HG02884 (cell line): ENCODE results near the gene POM121C.
A peak's percentile ranks its signal among the peaks of the same experiment; 100 is the strongest.
"Not testable (repeated sequence)": the region's sequence is repeated elsewhere in the genome, so short reads cannot be mapped to it uniquely, and the experiment has no call there.

ENCODE experiments used
- ATAC-seq: cut with Tn5 transposase; IDR thresholded peaks from one replicate; pipeline ENCODE4 v1.9.1; 2021; ENCODE audit warnings: mild to moderate bottlenecking, moderate library complexity; ENCODE audit not compliant: unreplicated experiment

POM121C gene

DNA sequence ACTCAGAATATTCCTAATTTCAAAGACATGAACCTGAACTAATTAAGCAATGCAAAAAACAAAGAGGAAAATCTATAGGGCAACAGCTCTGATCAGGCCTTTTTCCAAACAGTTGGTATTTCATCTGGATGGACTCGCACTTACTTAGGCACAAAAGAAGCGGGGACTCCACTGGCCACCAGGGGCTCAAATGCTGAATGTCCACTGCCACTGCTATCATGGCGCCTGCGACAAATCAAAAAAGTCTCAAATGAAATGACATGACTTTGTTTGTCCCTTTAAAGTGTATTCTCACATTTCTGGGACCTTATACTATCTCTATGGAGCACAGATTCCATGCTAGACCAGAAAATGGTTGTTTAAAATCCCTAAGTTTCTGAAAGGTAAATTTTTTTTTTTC is 47.1 kb downstream of the POM121C start:
- ATAC-seq: not testable (repeated sequence)

DNA sequence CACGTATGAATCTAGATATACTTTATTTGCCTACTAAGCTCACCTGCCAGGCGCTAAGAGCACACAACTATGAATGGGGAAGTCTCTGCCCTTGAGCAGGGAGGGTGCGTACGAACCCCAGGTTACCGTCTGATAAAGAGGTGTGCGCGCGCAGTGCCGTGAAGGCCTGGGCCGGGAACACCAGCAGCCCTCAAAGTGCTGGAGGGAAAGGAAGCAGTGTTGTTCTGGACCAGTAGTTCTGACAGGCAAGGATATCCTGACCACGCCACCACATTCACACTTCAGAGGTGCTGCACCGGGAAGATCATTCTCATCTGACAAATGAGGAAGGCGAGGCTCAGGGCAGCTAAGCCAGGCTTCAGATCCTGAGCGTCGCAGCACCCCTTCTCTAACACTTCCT is 62.6 kb downstream of the POM121C start:
- ATAC-seq: not testable (repeated sequence)

DNA sequence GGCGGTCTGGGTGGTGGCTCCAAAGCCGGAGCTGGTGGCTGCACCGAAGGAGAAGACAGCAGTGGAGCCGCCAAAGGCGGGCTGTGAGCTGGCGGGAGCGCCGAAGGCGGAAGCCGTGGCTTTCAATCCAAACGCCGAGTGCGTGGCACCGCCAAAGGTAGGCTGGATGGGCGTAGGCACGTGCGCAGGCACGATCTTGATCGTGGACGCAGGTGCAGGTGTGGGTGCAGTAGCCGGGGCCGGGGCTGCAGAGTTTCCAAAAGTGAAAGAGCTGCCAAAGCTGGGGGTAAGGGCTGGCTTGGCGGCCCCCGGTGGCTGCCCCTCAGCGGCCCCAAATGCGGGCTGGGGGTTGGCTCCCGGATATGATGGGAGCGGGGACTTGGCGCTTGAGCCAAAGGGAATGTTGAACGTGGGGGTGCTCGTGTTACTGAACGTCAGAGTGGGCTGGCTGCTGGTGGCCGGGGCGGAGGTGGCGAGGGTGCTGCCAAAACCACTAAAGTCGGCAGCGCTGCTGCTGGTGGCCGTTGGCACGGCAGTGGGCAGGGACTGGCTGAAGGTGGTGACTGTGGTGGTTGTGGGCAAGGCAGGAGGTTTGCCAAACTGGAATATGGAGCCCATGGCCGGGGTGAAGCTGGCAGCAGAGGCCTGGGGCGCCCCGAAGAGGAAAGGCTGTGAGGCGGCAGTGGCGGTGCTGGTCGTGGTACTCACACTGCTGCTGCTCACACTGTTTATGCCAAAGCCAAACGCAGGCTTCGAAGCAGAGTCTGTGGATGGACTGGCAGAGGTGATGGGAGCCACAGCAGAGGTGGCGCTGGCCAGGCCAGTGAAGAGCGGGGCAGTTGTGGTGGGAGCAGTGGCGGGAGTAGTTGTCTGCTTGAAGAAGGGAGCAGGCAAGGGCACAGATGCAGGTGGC is 64.0 kb downstream of the POM121C start:
- not testable (repeated sequence) for ATAC-seq

DNA sequence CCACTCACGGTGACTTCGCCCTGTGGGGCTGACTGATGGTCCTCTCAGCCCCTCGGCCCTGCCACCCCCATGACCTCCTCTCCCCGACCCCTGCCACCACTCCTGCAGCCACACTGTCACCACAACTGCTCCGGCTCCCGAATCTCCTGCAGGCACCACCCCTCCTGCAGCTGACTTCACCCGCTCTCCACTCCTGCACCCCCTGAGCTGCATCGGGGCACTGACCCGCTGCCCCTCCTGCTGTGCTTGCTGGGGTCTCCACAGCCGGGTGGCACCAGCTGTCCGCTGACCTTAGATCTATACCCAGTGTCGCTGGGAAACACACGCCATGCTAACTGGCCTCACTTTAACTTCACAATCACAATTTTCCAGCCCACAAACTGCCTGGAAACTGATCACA is 65.9 kb downstream of the POM121C start:
- not testable (repeated sequence) for ATAC-seq

DNA sequence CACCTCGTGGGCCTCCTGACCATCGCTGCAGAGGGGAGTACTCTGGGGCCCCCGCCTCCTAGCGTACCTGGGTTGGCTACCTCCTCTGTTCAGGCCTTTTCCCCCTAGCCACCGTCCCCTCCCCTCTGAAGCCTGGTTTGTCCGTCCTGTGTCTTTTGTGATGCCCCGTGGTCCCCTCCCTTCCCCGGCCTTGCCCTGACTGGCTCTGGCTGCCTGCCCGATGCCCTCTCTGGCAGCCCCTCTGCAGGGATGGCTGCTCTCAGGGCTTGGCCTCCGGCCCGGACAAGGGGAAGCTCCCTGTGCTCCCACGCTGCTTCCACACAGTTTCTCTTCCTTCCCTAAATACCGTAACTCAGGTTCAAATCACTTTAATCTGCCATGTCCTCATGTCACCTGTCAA is 66.4 kb downstream of the POM121C start:
- ATAC-seq: not testable (repeated sequence)

DNA sequence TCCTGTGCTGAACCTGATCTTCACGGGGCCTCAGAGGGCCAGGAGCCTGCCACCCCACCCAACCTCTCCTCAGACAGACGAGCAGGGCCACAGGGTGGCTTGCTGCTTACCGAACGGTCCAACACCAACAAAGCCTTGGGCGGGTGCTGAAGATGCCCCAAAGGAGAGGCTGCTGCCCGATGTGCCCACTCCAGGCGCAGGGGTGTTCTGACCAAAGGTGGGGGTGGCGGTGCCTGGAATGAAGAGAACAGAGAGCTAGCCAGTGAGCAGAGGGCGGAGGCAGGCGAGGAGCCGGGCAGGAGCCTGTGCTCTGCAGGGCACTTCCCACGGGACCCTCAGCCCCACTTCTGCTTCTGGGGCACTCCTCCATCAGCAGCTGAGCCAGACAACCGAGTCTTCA is 66.9 kb downstream of the POM121C start:
- ATAC-seq: not testable (repeated sequence)

DNA sequence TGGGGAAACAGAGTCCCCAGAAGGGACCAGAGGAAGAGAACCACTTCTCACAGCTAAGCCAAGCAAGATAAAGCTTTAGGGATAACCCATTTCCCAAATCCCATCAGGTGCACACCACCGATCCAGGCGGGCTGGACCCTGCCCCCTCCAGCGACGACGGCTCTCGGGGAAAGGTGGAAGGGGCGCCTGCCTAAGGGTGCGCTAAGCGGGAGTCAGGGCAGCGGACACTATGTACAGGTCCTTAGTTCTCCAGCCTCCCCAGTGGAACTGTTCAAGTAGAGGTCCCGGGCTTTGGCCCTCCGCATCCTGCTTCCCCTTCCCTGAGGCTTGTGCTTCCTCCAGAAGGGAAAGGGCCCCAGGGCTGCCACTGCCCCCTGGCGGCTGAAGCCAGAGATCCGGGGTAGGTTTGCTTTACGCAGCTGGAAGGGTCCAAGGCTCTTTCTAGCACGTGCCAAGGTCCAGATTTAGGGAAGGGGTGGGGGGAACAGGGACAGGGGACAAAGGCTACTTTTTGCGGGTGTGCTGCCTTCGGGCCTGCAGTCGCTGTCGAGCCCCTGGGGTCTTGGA is 67.7 kb downstream of the POM121C start:
- ATAC-seq: not testable (repeated sequence)

DNA sequence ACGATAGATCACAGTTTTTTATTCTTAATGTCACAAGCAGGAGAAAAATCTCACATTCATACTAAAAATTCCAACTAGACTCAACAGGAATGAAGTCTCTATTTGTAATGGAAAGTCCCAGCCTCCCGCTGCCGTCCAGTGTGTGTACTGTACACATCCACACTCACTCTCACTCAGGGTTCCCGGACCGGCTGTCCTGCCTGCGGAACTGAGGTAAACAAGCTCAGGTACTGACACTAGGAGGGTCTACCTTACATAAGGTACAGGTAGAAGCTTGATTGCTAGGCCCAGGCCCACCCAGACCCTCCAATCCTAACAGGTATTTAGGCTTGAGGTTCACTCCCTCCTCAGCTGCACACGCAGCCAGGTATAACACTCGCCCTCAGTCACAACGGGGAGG is 69.3 kb downstream of the POM121C start:
- ATAC-seq: not testable (repeated sequence)

DNA sequence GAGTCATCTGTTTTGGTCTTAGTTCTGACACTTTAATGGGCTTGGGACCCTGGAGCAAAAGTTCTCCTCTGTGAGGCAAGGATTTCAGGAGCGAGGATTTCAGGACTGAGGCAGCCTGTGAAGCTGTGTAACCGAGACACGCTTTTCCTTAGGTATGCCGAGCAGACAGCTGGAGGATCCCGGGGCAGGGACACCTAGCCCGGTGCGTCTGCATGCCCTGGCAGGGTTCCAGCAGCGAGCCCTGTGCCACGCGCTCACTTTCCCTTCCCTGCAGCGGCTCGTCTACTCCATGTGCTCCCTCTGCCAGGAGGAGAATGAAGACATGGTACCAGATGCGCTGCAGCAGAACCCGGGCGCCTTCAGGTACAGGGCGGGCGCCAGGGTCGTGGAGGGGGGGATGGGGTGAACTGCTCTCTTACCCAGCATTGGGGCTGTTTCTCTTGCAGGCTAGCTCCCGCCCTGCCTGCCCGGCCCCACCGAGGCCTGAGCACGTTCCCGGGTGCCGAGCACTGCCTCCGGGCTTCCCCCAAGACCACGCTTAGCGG is 70.2 kb downstream of the POM121C start:
- not testable (repeated sequence) for ATAC-seq

DNA sequence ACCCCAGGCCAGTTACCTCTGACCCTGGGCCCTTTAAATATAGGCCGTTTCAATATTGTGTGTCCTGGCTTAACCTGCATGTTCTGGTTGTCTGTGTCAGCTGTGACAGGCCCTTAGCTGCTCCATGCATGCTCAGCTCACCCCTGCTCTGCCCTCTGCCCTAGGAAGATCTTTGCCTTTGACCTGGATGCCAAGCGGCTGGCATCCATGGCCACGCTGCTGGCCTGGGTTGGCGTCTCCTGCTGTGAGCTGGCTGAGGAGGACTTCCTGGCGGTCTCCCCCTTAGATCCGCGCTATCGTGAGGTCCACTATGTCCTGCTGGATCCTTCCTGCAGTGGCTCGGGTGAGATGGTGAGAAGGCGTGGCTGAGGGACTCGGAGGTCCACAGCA is 70.7 kb downstream of the POM121C start:
- not testable (repeated sequence) for ATAC-seq

DNA sequence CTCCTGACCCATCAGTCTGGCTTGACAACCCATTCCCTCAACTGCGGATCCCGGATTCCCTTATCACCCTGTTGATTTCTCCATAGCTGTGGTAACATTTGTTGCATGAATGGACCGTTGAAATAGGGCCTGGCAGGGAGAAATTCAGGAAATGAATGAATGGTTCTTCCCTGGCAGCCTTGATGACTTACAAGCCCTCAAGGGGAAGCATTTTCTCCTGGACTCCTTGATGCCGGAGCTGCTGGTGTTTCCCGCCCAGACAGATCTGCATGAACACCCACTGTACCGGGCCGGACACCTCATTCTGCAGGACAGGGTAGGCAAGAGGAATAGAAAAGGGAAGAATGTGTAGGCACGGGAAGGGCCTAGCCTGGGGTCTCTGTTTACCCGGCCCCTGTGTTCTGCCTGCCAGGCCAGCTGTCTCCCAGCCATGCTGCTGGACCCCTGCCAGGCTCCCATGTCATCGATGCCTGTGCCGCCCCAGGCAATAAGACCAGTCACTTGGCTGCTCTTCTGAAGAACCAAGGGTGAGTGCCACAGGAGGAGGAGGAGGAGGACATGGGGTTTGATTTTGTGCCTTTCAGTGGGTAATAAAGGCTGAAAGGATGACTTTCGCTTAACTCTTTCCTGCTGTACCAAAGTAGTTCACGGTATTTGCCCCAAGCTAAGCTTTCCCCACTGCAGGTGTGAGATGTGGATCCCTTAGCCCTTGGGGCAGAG is 71.2 kb downstream of the POM121C start:
- not testable (repeated sequence) for ATAC-seq

DNA sequence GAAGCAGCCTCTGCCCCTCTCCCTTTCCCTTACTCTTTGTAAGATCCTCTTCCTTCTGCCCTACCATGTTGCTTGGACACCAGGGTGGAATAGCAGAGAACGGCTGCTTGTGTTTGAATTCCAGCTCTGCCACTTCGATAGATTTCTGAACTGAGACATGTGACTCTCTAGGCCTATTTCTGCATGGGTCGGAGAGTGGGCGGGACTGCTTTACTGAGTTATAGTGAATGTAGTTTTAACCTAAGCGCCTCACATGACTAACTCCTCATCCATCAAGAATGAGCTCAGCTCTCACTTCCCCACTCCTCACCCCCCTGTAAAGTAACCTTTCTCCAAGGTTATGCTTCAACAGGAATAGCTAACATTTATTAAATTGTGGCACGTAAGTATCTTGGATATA is 71.9 kb downstream of the POM121C start:
- not testable (repeated sequence) for ATAC-seq

DNA sequence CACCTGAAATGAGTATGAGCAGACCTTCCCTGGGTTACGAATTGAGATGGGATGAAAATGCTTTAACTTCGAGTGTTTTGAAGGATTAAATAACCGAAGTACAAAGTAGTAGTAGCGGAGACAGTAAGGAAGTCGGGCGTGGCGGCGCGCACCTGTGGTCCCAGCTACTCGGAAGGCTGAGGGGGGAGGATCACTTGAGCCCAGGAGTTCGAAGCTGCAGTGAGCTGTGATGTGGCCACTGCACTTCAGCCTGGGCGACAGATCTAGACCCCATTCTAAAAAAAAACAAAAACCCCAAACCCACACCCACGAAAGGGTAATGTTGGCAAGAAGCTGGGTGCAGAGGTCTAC is 75.3 kb downstream of the POM121C start:
- ATAC-seq: peak; percentile 5

DNA sequence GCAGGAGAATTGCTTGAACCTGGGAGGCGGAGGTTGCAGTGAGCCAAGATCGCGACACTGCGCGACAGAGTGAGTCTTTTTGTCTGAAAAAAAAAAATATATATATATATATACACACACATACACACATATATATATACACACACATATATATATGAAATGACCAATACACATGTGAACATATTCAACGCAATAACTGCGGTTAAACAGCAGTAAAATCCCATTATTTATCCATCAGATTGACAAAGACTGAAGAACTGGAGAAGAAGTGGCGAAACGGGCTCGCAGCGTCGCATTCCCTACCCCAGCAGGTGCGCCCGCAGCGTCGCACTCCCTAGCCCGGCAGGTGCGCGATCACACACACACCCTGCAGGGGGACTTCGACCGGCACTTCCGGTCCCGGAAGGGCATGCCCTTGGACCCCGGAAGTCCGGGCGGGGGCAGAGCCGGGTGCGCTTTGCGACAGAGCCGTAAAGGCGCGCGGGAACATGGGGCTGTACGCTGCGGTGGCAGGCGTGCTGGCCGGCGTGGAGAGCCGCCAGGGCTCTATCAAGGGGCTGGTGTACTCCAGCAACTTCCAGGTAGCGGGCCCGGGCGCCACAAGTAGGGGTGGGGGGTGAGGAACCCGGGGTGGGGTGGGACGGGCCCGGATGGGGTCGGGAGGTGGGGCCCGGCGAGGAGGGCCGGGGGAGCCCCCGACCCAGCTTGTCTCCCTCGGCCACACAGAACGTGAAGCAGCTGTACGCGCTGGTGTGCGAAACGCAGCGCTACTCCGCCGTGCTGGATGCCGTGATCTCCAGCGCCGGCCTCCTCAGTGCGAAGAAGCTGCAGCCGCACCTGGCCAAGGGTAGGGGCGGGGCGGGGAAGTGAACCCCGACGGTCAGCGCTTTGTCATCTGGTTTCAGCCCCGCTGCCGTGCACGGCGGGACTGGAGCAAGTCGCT is 75.9 kb downstream of the POM121C start:
- ATAC-seq: peak; percentile 87

DNA sequence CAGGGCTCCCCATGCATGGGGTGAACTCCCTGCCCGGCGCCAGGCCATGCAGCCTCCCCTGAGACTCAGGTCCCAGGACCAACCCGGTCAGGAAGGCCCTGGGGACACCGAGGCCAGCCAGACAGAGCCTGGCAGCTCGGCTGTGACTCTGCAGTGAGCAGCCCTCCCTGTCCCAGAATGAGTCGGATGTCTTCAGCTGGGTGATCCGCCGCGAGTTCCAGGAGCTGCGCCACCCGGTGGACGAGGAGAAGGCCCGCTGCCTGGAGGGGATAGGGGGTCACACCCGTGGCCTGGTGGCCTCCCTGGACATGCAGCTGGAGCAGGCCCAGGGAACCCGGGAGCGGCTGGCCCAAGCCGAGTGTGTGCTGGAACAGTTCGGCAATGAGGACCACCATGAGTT is 81.4 kb downstream of the POM121C start:
- ATAC-seq: not testable (repeated sequence)

DNA sequence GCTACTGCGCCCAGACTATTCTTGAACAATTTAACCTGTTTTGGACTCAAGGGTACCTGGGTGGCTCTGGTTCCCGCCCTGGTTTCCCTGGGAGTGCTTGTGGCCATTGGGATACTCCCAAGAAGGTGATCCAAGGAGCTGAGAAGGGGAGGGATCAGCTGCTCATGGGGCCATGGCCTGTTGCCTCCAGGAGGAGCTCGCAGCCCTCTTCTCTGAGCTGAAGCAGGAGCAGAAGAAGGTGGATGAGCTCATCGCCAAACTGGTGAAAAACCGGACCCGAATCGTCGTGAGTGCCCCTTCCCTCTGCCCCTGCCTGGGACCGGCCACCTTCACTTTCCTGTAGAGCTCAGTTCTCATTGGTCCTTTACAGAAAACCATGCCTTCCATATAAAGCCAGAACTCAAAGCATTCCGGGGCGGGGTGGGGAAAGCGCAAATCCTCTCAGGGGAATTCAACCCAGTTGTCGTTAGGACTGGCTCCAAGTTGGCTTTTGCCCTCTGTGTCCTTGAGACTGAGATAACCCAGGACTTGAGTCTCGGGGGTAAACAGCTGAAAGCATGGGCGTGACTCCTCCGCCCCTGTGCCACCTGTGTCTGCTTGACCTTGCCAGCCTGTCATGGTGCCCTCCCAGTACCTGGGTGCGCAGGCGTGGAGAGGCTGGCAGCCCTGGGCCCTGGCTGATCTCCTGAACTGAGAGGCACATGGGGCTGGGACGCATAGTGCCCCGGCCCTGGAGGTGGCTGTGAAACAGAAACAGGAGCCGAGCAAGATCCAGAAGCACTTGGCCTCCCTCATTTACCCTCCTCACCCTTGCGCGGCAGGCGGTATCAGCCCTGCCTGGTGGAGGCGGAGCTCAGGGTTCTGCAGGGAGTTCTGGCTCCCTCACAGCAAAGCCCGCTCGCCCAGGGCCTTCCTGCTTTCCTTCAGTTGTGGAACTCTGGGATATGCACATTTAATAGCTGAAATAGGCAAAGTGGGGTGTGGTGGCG is 82.3 kb downstream of the POM121C start:
- not testable (repeated sequence) for ATAC-seq

DNA sequence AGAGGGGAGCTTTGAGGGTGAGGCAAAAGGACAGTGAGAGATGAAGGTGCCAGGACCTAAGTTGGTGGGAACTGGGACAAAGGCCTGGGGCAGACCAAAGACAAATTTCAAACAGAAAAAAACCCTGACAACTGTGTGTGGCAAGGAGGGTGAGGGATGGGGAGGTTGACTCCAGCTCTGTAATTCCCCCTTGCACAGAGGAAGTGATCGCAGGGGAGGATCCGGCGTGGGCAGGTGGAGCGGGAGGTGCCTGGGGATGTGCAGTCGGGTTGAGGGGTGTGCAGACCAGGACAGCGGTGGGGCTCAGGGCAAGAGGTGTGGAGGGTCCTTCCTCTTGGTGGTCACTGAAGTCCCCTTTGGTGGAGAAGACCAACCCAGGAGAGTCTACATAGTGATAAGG is 85.5 kb downstream of the POM121C start:
- ATAC-seq: not testable (repeated sequence)

DNA sequence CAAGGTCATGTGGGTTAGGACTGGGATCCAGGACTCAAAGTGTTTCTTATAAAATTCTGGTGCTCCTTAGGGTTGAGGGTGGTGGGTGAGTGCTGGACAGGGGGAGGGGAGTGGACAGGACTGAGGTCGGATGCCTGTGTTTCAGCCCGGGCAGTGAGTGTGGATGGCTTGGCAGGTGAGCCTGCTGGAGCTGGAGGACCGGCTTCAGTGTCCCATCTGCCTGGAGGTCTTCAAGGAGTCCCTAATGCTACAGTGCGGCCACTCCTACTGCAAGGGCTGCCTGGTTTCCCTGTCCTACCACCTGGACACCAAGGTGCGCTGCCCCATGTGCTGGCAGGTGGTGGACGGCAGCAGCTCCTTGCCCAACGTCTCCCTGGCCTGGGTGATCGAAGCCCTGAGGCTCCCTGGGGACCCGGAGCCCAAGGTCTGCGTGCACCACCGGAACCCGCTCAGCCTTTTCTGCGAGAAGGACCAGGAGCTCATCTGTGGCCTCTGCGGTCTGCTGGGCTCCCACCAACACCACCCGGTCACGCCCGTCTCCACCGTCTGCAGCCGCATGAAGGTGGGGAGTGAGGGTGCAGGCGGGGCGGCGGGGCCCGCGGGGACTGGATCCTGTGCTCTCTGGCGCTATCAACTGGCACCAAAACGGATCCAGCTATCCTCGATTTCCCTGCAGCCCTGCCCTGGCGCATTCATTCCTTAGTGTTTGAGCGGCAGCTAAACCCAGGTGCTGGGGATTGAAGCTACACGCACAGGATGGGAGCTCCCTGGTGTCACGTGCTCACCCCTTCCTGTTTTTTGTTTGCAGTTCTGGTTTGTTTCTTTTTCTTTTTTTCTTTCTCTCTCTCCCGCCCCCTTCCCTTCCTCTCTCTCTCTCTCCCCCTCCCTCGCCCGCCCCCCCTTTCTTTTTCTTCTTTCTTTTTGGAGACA is 87.1 kb downstream of the POM121C start:
- not testable (repeated sequence) for ATAC-seq
